Measurements from ENCODE around the gene CCDC137.

The CCDC137 gene

GRCh38 chr17:81686614-81687013 lies 20.1 kb downstream of the CCDC137 start:
- no peak overlapping the region for H3K4me3 ChIP-seq (ENCODE audit: low read depth, low read length)
- TF ChIP-seq CTCF (IDR thresholded peaks at IDR 0.05; ENCODE audit: low read depth, low read length), result no peak
- in situ Hi-C loops (cut with HindIII; ENCODE audit: low sequenced_read_pairs), result no loop called here
- DNase-seq (ENCODE audit: low read depth, low spot score), result no peak

GRCh38 chr17:81687770-81688541 lies 21.4 kb downstream of the CCDC137 start:
- no peak for DNase-seq (ENCODE audit: low read depth, low spot score)
- H3K4me3 ChIP-seq (ENCODE audit: low read depth, low read length), result no peak overlapping the region
- no peak for TF ChIP-seq CTCF (IDR thresholded peaks at IDR 0.05; ENCODE audit: low read depth, low read length)

GRCh38 chr17:81688616-81689015 lies 22.1 kb downstream of the CCDC137 start:
- in situ Hi-C loops (cut with HindIII; ENCODE audit: low sequenced_read_pairs), result no loop called here
- no peak for DNase-seq (ENCODE audit: low read depth, low spot score)
- H3K4me3 ChIP-seq (ENCODE audit: low read depth, low read length), result no peak overlapping the region
- no peak for TF ChIP-seq CTCF (IDR thresholded peaks at IDR 0.05; ENCODE audit: low read depth, low read length)

More at GRCh38 chr17:81687770-81688541, 21.4 kb downstream of the CCDC137 start:
- in situ Hi-C loops (cut with HindIII; ENCODE audit: low sequenced_read_pairs), result no loop called here

- no peak overlapping the region for H3K4me3 ChIP-seq (ENCODE audit: low read depth, low read length)
- in situ Hi-C loops (cut with HindIII; ENCODE audit: low sequenced_read_pairs), result no loop called here
- DNase-seq (ENCODE audit: low read depth, low spot score), result no peak
- no peak for TF ChIP-seq CTCF (IDR thresholded peaks at IDR 0.05; ENCODE audit: low read depth, low read length)
Measured at GRCh38 chr17:81690066-81690465, 23.5 kb downstream of the CCDC137 start.

- TF ChIP-seq CTCF (IDR thresholded peaks at IDR 0.05; ENCODE audit: low read depth, low read length), result no peak
- in situ Hi-C loops (cut with HindIII; ENCODE audit: low sequenced_read_pairs), result no loop called here
- no peak for DNase-seq (ENCODE audit: low read depth, low spot score)
- H3K4me3 ChIP-seq (ENCODE audit: low read depth, low read length), result no peak overlapping the region
Measured at GRCh38 chr17:81690549-81690948, 24.0 kb downstream of the CCDC137 start.

GRCh38 chr17:81691196-81691595 lies 24.7 kb downstream of the CCDC137 start:
- TF ChIP-seq CTCF (IDR thresholded peaks at IDR 0.05; ENCODE audit: low read depth, low read length), result no peak
- DNase-seq (ENCODE audit: low read depth, low spot score), result no peak
- H3K4me3 ChIP-seq (ENCODE audit: low read depth, low read length), result no peak overlapping the region
- in situ Hi-C loops (cut with HindIII; ENCODE audit: low sequenced_read_pairs), result no loop called here
